A549 (cell line): ENCODE measurements around the gene CD83.

Experiments used
- BHLHE40 ChIP-seq: IDR thresholded peaks from 2 replicates; pipeline ENCODE4 v1.6.1; 2012; ENCODE audit warnings: low read depth, low read length, inconsistent platforms
- CHD2 ChIP-seq: fragments of 150-350 bp; IDR thresholded peaks from 2 replicates; pipeline ENCODE4 v1.6.1; 2014; ENCODE audit warnings: low read length; ENCODE audit not compliant: partially characterized antibody
- CTCF ChIP-seq: fragments of >200 bp; sonication (Bioruptor Twin); formaldehyde crosslinking; IDR thresholded peaks from 3 replicates; pipeline ENCODE4 v1.5.1; 2016
- MAZ ChIP-seq: fragments of 150-350 bp; IDR thresholded peaks from 2 replicates; pipeline ENCODE4 v1.6.1; 2014; ENCODE audit warnings: antibody characterized with exemption, low read depth, low read length, borderline replicate concordance
- POLR2A ChIP-seq: IDR thresholded peaks from 2 replicates; pipeline ENCODE4 v1.6.1; 2012; ENCODE audit warnings: mild to moderate bottlenecking, low read length
- RAD21 ChIP-seq, 2 experiments: fragments of >200 bp in 1 of 2; sonication (Bioruptor Twin) in 1 of 2; formaldehyde crosslinking in 1 of 2; IDR thresholded peaks in 1 of 2; conservative IDR thresholded peaks in 1 of 2; 2 replicates in 1 of 2; 3 replicates in 1 of 2; pipeline ENCODE4 v1.6.1; 2012 to 2018; ENCODE audit warnings: inconsistent platforms in 1 of 2
- REST ChIP-seq: fragments of 200-600 bp; sonication (generic); IDR thresholded peaks from 2 replicates; pipeline ENCODE4 v1.6.1; 2016; ENCODE audit warnings: antibody characterized with exemption, mild to moderate bottlenecking, moderate library complexity
- SMC3 ChIP-seq: fragments of >200 bp; sonication (Bioruptor Twin); formaldehyde crosslinking; IDR thresholded peaks from 3 replicates; pipeline ENCODE4 v1.6.1; 2018; ENCODE audit warnings: inconsistent platforms
- ZFP36 ChIP-seq: fragments of 450-650 bp; IDR thresholded peaks from 2 replicates; pipeline ENCODE4 v1.6.1; 2014; ENCODE audit warnings: borderline replicate concordance; ENCODE audit not compliant: partially characterized antibody

GRCh38 chr6:14129575-14129974 is 12.0 kb downstream of the CD83 start:
- no peak for TF ChIP-seq ZFP36
- TF ChIP-seq BHLHE40 = no peak
- TF ChIP-seq RAD21 (conservative IDR thresholded peaks at IDR 0.05 in 1 of 2, IDR thresholded peaks at IDR 0.05 in 1 of 2) = peak; percentile 71 to 78
- TF ChIP-seq POLR2A = no peak
- no peak for TF ChIP-seq CHD2
- no peak for TF ChIP-seq MAZ
- TF ChIP-seq SMC3 = peak; percentile 62
- peak; percentile 58 for TF ChIP-seq CTCF
- TF ChIP-seq REST = no peak
